HG03457 (cell line): ENCODE measurements around the gene OR10K2.

ENCODE experiments used
- ATAC-seq: cut with Tn5 transposase; IDR thresholded peaks from one replicate; pipeline ENCODE4 v1.9.1; 2021; ENCODE audit warnings: moderate number of reproducible peaks; ENCODE audit not compliant: unreplicated experiment

Gene OR10K2

DNA sequence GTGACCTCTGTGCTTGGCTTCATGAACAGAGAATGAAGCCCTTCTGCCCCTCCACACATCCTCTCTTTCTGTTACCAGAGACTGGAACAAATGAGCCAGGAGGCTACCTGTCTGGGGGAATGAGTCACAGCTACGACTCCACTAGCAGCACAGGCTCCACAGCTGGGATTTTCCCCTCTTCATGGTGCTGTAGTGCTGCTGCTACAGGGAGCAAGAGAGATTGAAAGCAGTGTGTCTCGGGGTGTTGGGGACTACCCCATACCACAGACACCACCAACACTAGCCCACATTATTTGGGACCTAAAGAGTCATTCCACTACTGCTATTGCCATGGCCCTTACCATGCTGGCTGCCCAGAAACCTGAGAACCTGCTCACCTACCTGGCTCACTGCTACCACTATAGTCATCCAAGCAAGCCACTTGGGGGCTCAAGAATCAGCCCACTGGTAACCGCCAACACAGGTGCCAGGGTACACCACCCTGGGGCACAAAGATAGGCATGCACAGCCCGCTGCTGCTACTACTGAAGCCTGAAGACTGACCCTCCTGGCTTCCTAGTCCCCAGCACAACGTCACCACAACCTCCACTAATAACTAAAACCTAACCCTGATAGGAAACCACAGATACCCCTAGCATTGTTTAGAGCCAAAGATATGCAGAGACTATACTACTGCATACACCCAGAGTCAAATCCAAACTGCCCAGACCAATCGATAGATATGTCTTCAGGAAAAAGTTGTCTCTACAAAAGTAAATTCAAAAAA, 54.7 kb downstream of the OR10K2 start:
- ATAC-seq, result peak; percentile 94
